PFSK-1 (cell line): ENCODE results near the gene DGKG.

ENCODE experiments used
- FOXP2 ChIP-seq: optimal IDR thresholded peaks from 2 replicates; pipeline ENCODE3; 2011; ENCODE audit warnings: borderline replicate concordance, control low read depth, inconsistent platforms; ENCODE audit not compliant: insufficient read depth; ENCODE audit errors: extremely low read length, extremely low read depth
- POLR2AphosphoS5 ChIP-seq: IDR thresholded peaks from 2 replicates; pipeline ENCODE4 v1.6.1; 2012; ENCODE audit warnings: low read depth, mild to moderate bottlenecking, control low read depth, low read length, moderate library complexity
- REST ChIP-seq, 2 experiments: IDR thresholded peaks; 2 replicates each; pipeline versions ENCODE4 v1.6.1 to v1.8.0; 2011 to 2012; ENCODE audit warnings: low read depth in 2 of 2, low read length in 2 of 2, control low read depth in 1 of 2, inconsistent platforms in 1 of 2, mild to moderate bottlenecking in 1 of 2, moderate library complexity in 1 of 2; ENCODE audit not compliant: insufficient read depth in 1 of 2
- SIN3A ChIP-seq: IDR thresholded peaks from 2 replicates; pipeline ENCODE4 v1.6.1; 2012; ENCODE audit warnings: mild to moderate bottlenecking, low read length, moderate library complexity, borderline replicate concordance; ENCODE audit not compliant: insufficient read depth
- TAF1 ChIP-seq: IDR thresholded peaks from 2 replicates; pipeline ENCODE4 v1.6.1; 2012; ENCODE audit warnings: low read length, control low read depth, borderline replicate concordance; ENCODE audit not compliant: insufficient read depth

DGKG gene

GRCh38 chr3:186223476-186223875 is 138.6 kb downstream of the DGKG start:
- no peak for TF ChIP-seq SIN3A
- TF ChIP-seq FOXP2 = no peak
- no peak for TF ChIP-seq POLR2AphosphoS5
- no peak for TF ChIP-seq REST (IDR thresholded peaks at IDR 0.05; ENCODE audit: insufficient read depth in 1 of 2, low read depth in 2 of 2, low read length in 2 of 2)
- no peak for TF ChIP-seq TAF1

- TF ChIP-seq TAF1 (no peak), POLR2AphosphoS5 (no peak), REST (IDR thresholded peaks at IDR 0.05; ENCODE audit: insufficient read depth in 1 of 2, low read depth in 2 of 2, low read length in 2 of 2) (no peak), FOXP2 (no peak), SIN3A (no peak)
Measured at GRCh38 chr3:186221760-186222378, 140.2 kb downstream of the DGKG start.

- TF ChIP-seq REST (IDR thresholded peaks at IDR 0.05; ENCODE audit: insufficient read depth in 1 of 2, low read depth in 2 of 2, low read length in 2 of 2) = no peak
- TF ChIP-seq FOXP2 = peak; percentile 89
Measured at GRCh38 chr3:186220911-186221645, 141.0 kb downstream of the DGKG start.

GRCh38 chr3:186220365-186220764 is 141.7 kb downstream of the DGKG start:
- TF ChIP-seq POLR2AphosphoS5 = no peak
- TF ChIP-seq TAF1 = no peak
- no peak for TF ChIP-seq FOXP2
- no peak for TF ChIP-seq SIN3A
- TF ChIP-seq REST (IDR thresholded peaks at IDR 0.05; ENCODE audit: insufficient read depth in 1 of 2, low read depth in 2 of 2, low read length in 2 of 2) = no peak
